WTC11 (cell line): Measurements from ENCODE around the gene BCORL1. TPM values are rescaled to one million over a fixed set of nuclear protein-coding genes. Genes with fewer than 3 reads are reported as not detected.

Experiments
- ATAC-seq: fragments of 200-7000 bp; cut with Tn5 transposase; 2 replicates; pipeline ENCODE4 v1.10.0; 2021; ENCODE audit warnings: mild to moderate bottlenecking, moderate library complexity
- CTCF ChIA-PET: fragments of 300-600 bp; sonication (Branson Sonifier 250); formaldehyde crosslinking; loops from one replicate; lab custom pipeline; 2021; ENCODE audit warnings: antibody characterized with exemption; lab: Charles Lee
- POLR2A ChIA-PET: fragments of 350-600 bp; sonication (Branson Sonifier 250); formaldehyde crosslinking; loops from one replicate; lab custom pipeline; 2021; ENCODE audit warnings: antibody characterized with exemption; lab: Charles Lee
- DNase-seq: peaks from one replicate; pipeline ENCODE4 v3.0.0; 2021; ENCODE audit warnings: low spot score
- H3K27ac Mint-ChIP-seq: 2 replicates; pipeline ENCODE4 v1.8.0; 2021; ENCODE audit warnings: mixed read lengths
- H3K27me3 Mint-ChIP-seq: 2 replicates; pipeline ENCODE4 v1.8.0; 2021; ENCODE audit warnings: low read depth, mild to moderate bottlenecking, moderate library complexity, mixed read lengths
- H3K36me3 Mint-ChIP-seq: 2 replicates; pipeline ENCODE4 v1.8.0; 2021; ENCODE audit warnings: mixed read lengths
- H3K4me1 Mint-ChIP-seq: 2 replicates; pipeline ENCODE4 v1.8.0; 2022; ENCODE audit warnings: mixed read lengths
- H3K4me3 Mint-ChIP-seq: 2 replicates; pipeline ENCODE4 v1.8.0; 2021; ENCODE audit warnings: mild to moderate bottlenecking, moderate library complexity, mixed read lengths
- H3K9me3 Mint-ChIP-seq: 2 replicates; pipeline ENCODE4 v1.8.0; 2021; ENCODE audit warnings: mixed read lengths
- AFF4 ChIP-seq: sonication (generic); formaldehyde crosslinking; IDR thresholded peaks from 2 replicates; pipeline ENCODE4 v1.8.1; 2023; ENCODE audit warnings: mild to moderate bottlenecking, missing genetic modification reagents, borderline replicate concordance
- CBFB ChIP-seq: sonication (generic); formaldehyde crosslinking; IDR thresholded peaks from 2 replicates; pipeline ENCODE4 v1.8.1; 2022; ENCODE audit warnings: mild to moderate bottlenecking, low read depth, missing genetic modification reagents
- E2F5 ChIP-seq: sonication (generic); formaldehyde crosslinking; IDR thresholded peaks from 2 replicates; pipeline ENCODE4 v1.8.1; 2022; ENCODE audit warnings: mild to moderate bottlenecking, moderate library complexity, missing genetic modification reagents
- FOXP4 ChIP-seq: sonication (generic); formaldehyde crosslinking; IDR thresholded peaks from 2 replicates; pipeline ENCODE4 v1.8.0; 2022; ENCODE audit warnings: mild to moderate bottlenecking, missing genetic modification reagents
- GRHL2 ChIP-seq: fragments of 250-450 bp; sonication (Bioruptor Pico); IDR thresholded peaks from 2 replicates; pipeline ENCODE4 v1.8.0; 2022; ENCODE audit warnings: mild to moderate bottlenecking, moderate library complexity; ENCODE audit not compliant: insufficient replicate concordance, severe bottlenecking
- HMGA2 ChIP-seq: fragments of 250-450 bp; sonication (Bioruptor Pico); IDR thresholded peaks from 2 replicates; pipeline ENCODE4 v1.4.0; 2021; ENCODE audit warnings: mild to moderate bottlenecking, moderate library complexity
- IRF2 ChIP-seq: sonication (generic); formaldehyde crosslinking; IDR thresholded peaks from 2 replicates; pipeline ENCODE4 v1.8.0; 2022; ENCODE audit warnings: low read depth, missing genetic modification reagents, borderline replicate concordance
- MLX ChIP-seq: sonication (generic); formaldehyde crosslinking; IDR thresholded peaks from 2 replicates; pipeline ENCODE4 v1.8.1; 2023; ENCODE audit warnings: mild to moderate bottlenecking, missing genetic modification reagents, moderate library complexity
- NR1H2 ChIP-seq: sonication (generic); formaldehyde crosslinking; IDR thresholded peaks from 2 replicates; pipeline ENCODE4 v1.9.0; 2021; ENCODE audit warnings: mild to moderate bottlenecking, moderate library complexity, missing genetic modification reagents
- NR2C2 ChIP-seq: sonication (generic); formaldehyde crosslinking; IDR thresholded peaks from 2 replicates; pipeline ENCODE4 v1.8.0; 2022; ENCODE audit warnings: mild to moderate bottlenecking, missing genetic modification reagents
- PRDM15 ChIP-seq: sonication (generic); formaldehyde crosslinking; IDR thresholded peaks from 2 replicates; pipeline ENCODE4 v1.8.0; 2022; ENCODE audit warnings: missing genetic modification reagents
- PRRX2 ChIP-seq: fragments of 250-450 bp; sonication (Bioruptor Pico); IDR thresholded peaks from 2 replicates; pipeline ENCODE4 v1.8.0; 2021; ENCODE audit warnings: mild to moderate bottlenecking
- TEAD1 ChIP-seq: sonication (generic); formaldehyde crosslinking; IDR thresholded peaks from 2 replicates; pipeline ENCODE4 v1.8.0; 2022; ENCODE audit warnings: mild to moderate bottlenecking, missing genetic modification reagents
- TP53 ChIP-seq: sonication (generic); formaldehyde crosslinking; IDR thresholded peaks from 2 replicates; pipeline ENCODE4 v1.8.1; 2023; ENCODE audit warnings: mild to moderate bottlenecking, missing genetic modification reagents
- ZBTB21 ChIP-seq: sonication (generic); formaldehyde crosslinking; IDR thresholded peaks from 2 replicates; pipeline ENCODE4 v1.8.1; 2023; ENCODE audit warnings: mild to moderate bottlenecking, missing genetic modification reagents, borderline replicate concordance
- ZNF121 ChIP-seq: sonication (generic); formaldehyde crosslinking; IDR thresholded peaks from 2 replicates; pipeline ENCODE4 v1.8.0; 2023; ENCODE audit warnings: missing genetic modification reagents
- ZNF423 ChIP-seq: fragments of 250-450 bp; sonication (Bioruptor Pico); IDR thresholded peaks from 2 replicates; pipeline ENCODE4 v2.1.2; 2022; ENCODE audit warnings: mild to moderate bottlenecking, moderate library complexity
- ZNF671 ChIP-seq: fragments of 250-450 bp; sonication (Bioruptor Pico); IDR thresholded peaks from 2 replicates; pipeline ENCODE4 v1.8.0; 2021; ENCODE audit warnings: mild to moderate bottlenecking
- total RNA-seq: library from RNA; stranded (reverse); gene quantifications from 3 replicates; pipeline ENCODE4 v1.2.3, GENCODE V29; 2021

The BCORL1 gene
- total RNA-seq, 1 experiment from 2014 or later = 12.0 TPM

- CTCF ChIA-PET = interaction anchor here (1.6 kb wide), 1 partner anchor 12 kb away, joined by 4 read pairs; no protein-coding TSS in a partner anchor
- H3K36me3 Mint-ChIP-seq = no peaks in the 10 kb centered on the region
- DNase-seq = no peak
- H3K4me3 Mint-ChIP-seq = no peak overlapping the region
- no peaks in the 10 kb centered on the region for H3K9me3 Mint-ChIP-seq
- POLR2A ChIA-PET = no interaction called here
- TF ChIP-seq CBFB (CRISPR knock-in tag) (no peak), PRRX2 (CRISPR knock-in tag) (no peak), E2F5 (CRISPR knock-in tag) (no peak), ZNF671 (CRISPR knock-in tag) (no peak), ZNF121 (CRISPR knock-in tag) (no peak), FOXP4 (CRISPR knock-in tag) (no peak), PRDM15 (CRISPR knock-in tag) (no peak), AFF4 (CRISPR knock-in tag) (no peak), HMGA2 (CRISPR knock-in tag) (no peak), GRHL2 (CRISPR knock-in tag) (no peak), TP53 (CRISPR knock-in tag) (no peak), IRF2 (no peak)
- H3K27me3 Mint-ChIP-seq = no peaks in the 10 kb centered on the region
- no peak for ATAC-seq
- no peaks in the 10 kb centered on the region for H3K4me1 Mint-ChIP-seq
- no peak overlapping the region for H3K27ac Mint-ChIP-seq
Measured at GRCh38 chrX:130072345-130072740, 89.9 kb downstream of the BCORL1 start.

DNA sequence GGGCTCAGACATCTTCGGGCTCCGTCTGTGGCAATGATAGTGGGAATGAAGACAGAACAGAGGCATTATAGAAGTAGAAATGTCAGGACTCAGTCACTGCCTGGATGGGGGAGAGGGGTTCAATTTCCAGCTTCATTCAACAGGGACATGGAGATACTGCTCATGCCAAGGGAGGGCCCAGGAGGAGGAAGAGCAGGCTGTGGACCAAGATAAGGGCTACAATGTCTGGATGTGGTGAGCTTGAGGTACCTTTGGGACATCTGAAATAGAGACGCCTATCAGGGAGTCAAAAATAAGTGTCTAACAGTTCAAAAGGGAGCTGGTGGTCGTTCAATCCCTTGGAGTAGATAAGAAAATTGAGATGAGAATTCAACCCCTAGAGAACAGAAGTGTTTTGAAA, 93.3 kb downstream of the BCORL1 start:
- Mint-ChIP-seq H3K4me3 (no peak overlapping the region), H3K36me3 (no peaks in the 10 kb centered on the region), H3K4me1 (no peaks in the 10 kb centered on the region), H3K27me3 (no peaks in the 10 kb centered on the region), H3K9me3 (no peaks in the 10 kb centered on the region), H3K27ac (no peak overlapping the region)
- ATAC-seq (no peak), DNase-seq (no peak)
- ChIA-PET POLR2A (no interaction called here), CTCF (no interaction called here)
- TF ChIP-seq ZNF423 (CRISPR knock-in tag) = no peak
- TF ChIP-seq ZNF121 (CRISPR knock-in tag) = no peak
- no peak for TF ChIP-seq NR2C2 (CRISPR knock-in tag)
- TF ChIP-seq MLX (CRISPR knock-in tag) = no peak
- no peak for TF ChIP-seq NR1H2 (CRISPR knock-in tag)
- TF ChIP-seq TEAD1 (CRISPR knock-in tag) = no peak
- TF ChIP-seq PRDM15 (CRISPR knock-in tag) = no peak
- TF ChIP-seq CBFB (CRISPR knock-in tag) = no peak
- no peak for TF ChIP-seq ZBTB21
